Endothelial cell of umbilical vein (primary cell): ENCODE results near the gene UBE2E3. TPM values are rescaled to one million over a fixed set of nuclear protein-coding genes. Genes with fewer than 3 reads are reported as not detected.

Experiments
- BruUV-seq: library from RNA; stranded (reverse); fragments of 400-500 nt; replicated peaks from 2 replicates; lab custom pipeline; 2021; lab: Mats Ljungman, UMichigan
- CTCF ChIA-PET: fragments of 300-600, 350-600 bp; sonication (Branson Sonifier 250); formaldehyde crosslinking; loops from one replicate; lab custom pipeline; 2021; ENCODE audit warnings: antibody characterized with exemption, inconsistent platforms; lab: Charles Lee
- POLR2A ChIA-PET: fragments of 300-600, 350-600 bp; sonication (Branson Sonifier 250); formaldehyde crosslinking; loops from one replicate; lab custom pipeline; 2021; ENCODE audit warnings: antibody characterized with exemption, inconsistent platforms; lab: Charles Lee
- DNase-seq: peaks from one replicate; pipeline ENCODE4 v3.0.0-alpha.2; 2011; ENCODE audit warnings: low read depth, low spot score
- FAIRE-seq: peaks from 2 replicates; lab custom pipeline; 2011; peaks lifted over from hg19 to GRCh38; lab: Jason Lieb, UNC
- H2AFZ ChIP-seq: 2 replicates; pipeline ENCODE4 v1.6.0; 2012; ENCODE audit warnings: low read depth, low read length, control low read depth, inconsistent platforms
- H3K27ac ChIP-seq: 2 replicates; pipeline ENCODE4 v1.5.1; 2011; ENCODE audit warnings: low read depth, mild to moderate bottlenecking, control low read depth, low read length, moderate library complexity; ENCODE audit not compliant: insufficient read depth
- H3K27me3 ChIP-seq, 2 experiments: 2 replicates each; pipeline versions ENCODE4 v1.6.0 to v1.6.1; 2011; ENCODE audit warnings: low read length in 2 of 2, mixed read lengths in 1 of 2; ENCODE audit not compliant: control insufficient read depth in 2 of 2, insufficient read depth in 2 of 2
- H3K36me3 ChIP-seq, 2 experiments: 2 replicates in 1 of 2; 3 replicates in 1 of 2; pipeline ENCODE4 v1.5.1; 2011; ENCODE audit warnings: low read length in 2 of 2, mild to moderate bottlenecking in 1 of 2, moderate library complexity in 1 of 2; ENCODE audit not compliant: control insufficient read depth in 2 of 2, insufficient read depth in 2 of 2; ENCODE audit errors: extremely low read depth in 1 of 2
- H3K4me1 ChIP-seq: 3 replicates; pipeline ENCODE4 v1.5.1; 2011; ENCODE audit warnings: mild to moderate bottlenecking, low read length; ENCODE audit not compliant: control insufficient read depth, insufficient read depth; ENCODE audit errors: extremely low read depth
- H3K4me2 ChIP-seq: 2 replicates; pipeline ENCODE4 v1.6.1; 2011; ENCODE audit warnings: low read length, control low read depth, mixed read lengths; ENCODE audit not compliant: insufficient read depth
- H3K4me3 ChIP-seq, 3 experiments: fragments of 200-600 bp in 1 of 3; sonication (generic), shearing (Covaris generic) in 1 of 3; replicated peaks in 1 of 3; 2 replicates each; pipeline ENCODE4 v1.5.1; 2011 to 2016; ENCODE audit warnings: control low read depth in 3 of 3, low read length in 3 of 3, mild to moderate bottlenecking in 2 of 3, inconsistent platforms in 1 of 3, low read depth in 1 of 3, moderate library complexity in 1 of 3; ENCODE audit not compliant: insufficient read depth in 1 of 3
- H3K79me2 ChIP-seq: 2 replicates; pipeline ENCODE4 v1.6.0; 2012; ENCODE audit warnings: low read length, inconsistent platforms; ENCODE audit not compliant: control insufficient read depth, insufficient read depth
- H3K9ac ChIP-seq: replicated peaks from 2 replicates; pipeline ENCODE3; 2011; ENCODE audit warnings: low read length, control low read depth; ENCODE audit not compliant: insufficient read depth; ENCODE audit errors: extremely low read depth
- H3K9me1 ChIP-seq: replicated peaks from 3 replicates; pipeline ENCODE4 v1.6.0; 2011; ENCODE audit warnings: mild to moderate bottlenecking, low read length; ENCODE audit not compliant: control insufficient read depth, insufficient read depth; ENCODE audit errors: extremely low read depth
- H3K9me3 ChIP-seq: replicated peaks from 2 replicates; pipeline ENCODE4 v1.5.1; 2012; ENCODE audit warnings: low read length, inconsistent platforms; ENCODE audit not compliant: control insufficient read depth, insufficient read depth
- H4K20me1 ChIP-seq: replicated peaks from 2 replicates; pipeline ENCODE3; 2011; ENCODE audit warnings: mild to moderate bottlenecking, low read length; ENCODE audit not compliant: control insufficient read depth, insufficient read depth; ENCODE audit errors: extremely low read depth
- CTCF ChIP-seq, 2 donors: IDR thresholded peaks; 1 replicate in 1 of 2; 2 replicates in 1 of 2; pipeline ENCODE4 v1.5.1; 2011; ENCODE audit warnings: low read length in 2 of 2, mild to moderate bottlenecking in 2 of 2, moderate library complexity in 2 of 2, control low read depth in 1 of 2, inconsistent platforms in 1 of 2, low read depth in 1 of 2; ENCODE audit not compliant: insufficient read depth in 1 of 2; ENCODE audit errors: extremely low read depth in 1 of 2
- EZH2 ChIP-seq: IDR thresholded peaks from 2 replicates; pipeline ENCODE4 v1.6.1; 2012; ENCODE audit warnings: borderline replicate concordance, low read depth, mild to moderate bottlenecking, moderate library complexity, low read length, inconsistent platforms; ENCODE audit not compliant: severe bottlenecking
- FOS ChIP-seq: IDR thresholded peaks from 2 replicates; pipeline ENCODE4 v1.6.1; 2011; ENCODE audit warnings: mild to moderate bottlenecking, low read length, moderate library complexity, borderline replicate concordance; ENCODE audit not compliant: insufficient read depth
- GATA2 ChIP-seq: IDR thresholded peaks from 2 replicates; pipeline ENCODE4 v1.7.0; 2011; ENCODE audit warnings: low read depth, mild to moderate bottlenecking, moderate library complexity, mixed read lengths, low read length; ENCODE audit not compliant: insufficient read length, insufficient read depth
- JUN ChIP-seq: IDR thresholded peaks from 2 replicates; pipeline ENCODE4 v1.6.1; 2011; ENCODE audit warnings: borderline replicate concordance, low read depth; ENCODE audit not compliant: insufficient read length, insufficient read depth
- MAX ChIP-seq: IDR thresholded peaks from 2 replicates; pipeline ENCODE4 v1.6.1; 2011; ENCODE audit not compliant: insufficient read depth, insufficient read length
- MYC ChIP-seq: IDR thresholded peaks from one replicate; pipeline ENCODE4 v1.6.1; 2011; ENCODE audit warnings: mild to moderate bottlenecking, low read depth, low read length
- POLR2A ChIP-seq: IDR thresholded peaks from 2 replicates; pipeline ENCODE4 v1.6.1; 2012; ENCODE audit warnings: low read depth, mild to moderate bottlenecking, control low read depth, low read length
- POLR2AphosphoS5 ChIP-seq: IDR thresholded peaks from 2 replicates; pipeline ENCODE4 v1.6.1; 2012; ENCODE audit warnings: low read depth, mild to moderate bottlenecking, control low read depth, low read length, moderate library complexity; ENCODE audit not compliant: insufficient read depth
- dilution Hi-C: fragments of 300-500 bp; cut with MboI; formaldehyde crosslinking; loops from one replicate; pipeline ENCODE4 v1.15.0; 2019; ENCODE audit warnings: low sequenced_read_pairs; ENCODE audit not compliant: extremely low pct_ligation_motif_present
- intact Hi-C: fragments of 100-400 bp; cut with micrococcal nuclease; formaldehyde crosslinking; loops from one replicate; pipeline ENCODE4 v1.10.0; 2022
- polyA plus RNA-seq, 4 experiments: library from polyadenylated mRNA; depleted of rRNA in 3 of 4; stranded (reverse) in 3 of 4; unstranded in 1 of 4; fragments of >200 nt; gene quantifications; 2 replicates each; pipeline versions ENCODE4 v1.2.1 to v1.2.3, GENCODE V29; 2011 to 2012; ENCODE audit warnings: missing spikeins in 1 of 4
- total RNA-seq: library from RNA; stranded (reverse); gene quantifications from 2 replicates; pipeline ENCODE4 v1.2.3, GENCODE V29; 2021

The UBE2E3 gene
- total and polyA plus RNA-seq, 2 donors (not counting 3 experiments of a cell fraction or from before 2014, with no cell fraction given) = 81.5 to 107 TPM

- dilution Hi-C loops (no loop called here), intact Hi-C loops (no loop called here)
- H3K27me3 ChIP-seq = no peaks in the 10 kb centered on the region
- TF ChIP-seq MYC (no peak), GATA2 (no peak), EZH2 (no peak), CTCF (IDR thresholded peaks at IDR 0.05; ENCODE audit: extremely low read depth in 1 of 2, insufficient read depth in 1 of 2, low read depth in 1 of 2, low read length in 2 of 2) (no peak)
- no peak overlapping the region for H3K4me2 ChIP-seq
- no peaks in the 10 kb centered on the region for H3K4me1 ChIP-seq
- no peak overlapping the region for H3K4me3 ChIP-seq
- ChIA-PET CTCF (no interaction called here), POLR2A (interaction anchor here (0.7 kb wide), 1 partner anchor 489 kb away, joined by 4 read pairs; no protein-coding TSS in a partner anchor)
- peaks cover 24% of the 10 kb centered on the region for H4K20me1 ChIP-seq
- no peak for FAIRE-seq
- no peaks in the 10 kb centered on the region for H3K36me3 ChIP-seq
- no peak for DNase-seq
- no peaks in the 10 kb centered on the region for H3K9me3 ChIP-seq
- no peak overlapping the region for H3K9ac ChIP-seq
- H3K9me1 ChIP-seq = no peaks in the 10 kb centered on the region
- H2AFZ ChIP-seq = no peak overlapping the region
- peaks cover 90% of the 10 kb centered on the region for H3K79me2 ChIP-seq
- no peak overlapping the region for H3K27ac ChIP-seq
- no TSS peak for BruUV-seq
Measured at GRCh38 chr2:181008407-181008806, 28.0 kb downstream of the UBE2E3 start.

- FAIRE-seq (no peak), DNase-seq (no peak)
- dilution Hi-C loops = no loop called here
- Histone ChIP-seq H3K9me3 (no peaks in the 10 kb centered on the region), H3K9me1 (peaks cover 3% of the 10 kb centered on the region), H3K79me2 (peaks cover 75% of the 10 kb centered on the region), H3K36me3 (no peaks in the 10 kb centered on the region), H3K27me3 (no peaks in the 10 kb centered on the region), H3K4me1 (no peaks in the 10 kb centered on the region), H2AFZ (no peak overlapping the region), H3K4me2 (no peak overlapping the region), H4K20me1 (peaks cover 2% of the 10 kb centered on the region), H3K27ac (no peak overlapping the region), H3K9ac (no peak overlapping the region), H3K4me3 (no peak overlapping the region)
- no TSS peak for BruUV-seq
- TF ChIP-seq POLR2AphosphoS5 (no peak), MYC (no peak), POLR2A (no peak), EZH2 (no peak), FOS (no peak), GATA2 (no peak), CTCF (IDR thresholded peaks at IDR 0.05; ENCODE audit: extremely low read depth in 1 of 2, insufficient read depth in 1 of 2, low read depth in 1 of 2, low read length in 2 of 2) (no peak), JUN (no peak), MAX (no peak)
- POLR2A ChIA-PET = no interaction called here
- CTCF ChIA-PET = interaction anchor here (0.8 to 1.0 kb wide), 2 partner anchors 11 to 41 kb away, joined by 3 read pairs; partner anchors contain the start of gene UBE2E3
- intact Hi-C loops = no loop called here
Measured at GRCh38 chr2:181021199-181021789, 40.9 kb downstream of the UBE2E3 start.
